ENCODE results near the gene DCAF12L2. TPM values are rescaled to one million over a fixed set of nuclear protein-coding genes. Genes with fewer than 3 reads are reported as not detected.
"Not testable (repeated sequence)": the region's sequence is repeated elsewhere in the genome, so short reads cannot be mapped to it uniquely, and the experiment has no call there.

DCAF12L2 gene
- polyA plus RNA-seq, result not detected

- no peak for DNase-seq
- Mint-ChIP-seq H3K9me3 (no peaks in the 10 kb centered on the region), H3K36me3 (no peaks in the 10 kb centered on the region), H3K4me3 (no peak within 1 kb of the TSS), H3K27ac (no peak within 1 kb of the TSS), H3K27me3 (ENCODE audit: low read depth in 3 of 3) (peaks cover 0 to 2% (median 0%) of the 10 kb centered on the region in 3 donors), H3K4me1 (no peaks in the 10 kb centered on the region)
Observed at GRCh38 chrX:126165721-126166461, at the start of gene DCAF12L2. Gene DCAF12L2, minus strand, starts transcription at chrX:126166289. Its CDS starts 365 bp downstream, at chrX:126165924.

DNA sequence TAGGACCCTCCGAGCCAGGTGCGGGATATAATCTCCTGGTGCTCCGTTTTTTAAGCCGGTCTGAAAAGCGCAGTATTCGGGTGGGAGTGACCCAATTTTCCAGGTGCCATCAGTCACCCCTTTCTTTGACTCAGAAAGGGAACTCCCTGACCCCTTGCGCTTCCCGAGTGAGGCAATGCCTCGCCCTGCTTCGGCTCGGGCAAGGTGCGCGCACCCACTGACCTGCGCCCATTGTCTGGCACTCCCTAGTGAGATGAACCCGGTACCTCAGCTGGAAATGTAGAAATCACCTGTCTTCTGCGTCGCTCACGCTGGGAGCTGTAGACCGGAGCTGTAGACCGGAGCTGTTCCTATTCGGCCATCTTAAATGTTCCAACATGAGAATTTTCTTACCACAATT, 24.8 kb upstream of the DCAF12L2 start:
- H3K4me1 Mint-ChIP-seq; H3K36me3 Mint-ChIP-seq; H3K9me3 Mint-ChIP-seq; H3K4me3 Mint-ChIP-seq; H3K27ac Mint-ChIP-seq; DNase-seq; H3K27me3 Mint-ChIP-seq (ENCODE audit: low read depth in 3 of 3): not testable (repeated sequence)

GRCh38 chrX:126177133-126177840, 11.2 kb upstream of the DCAF12L2 start:
- Mint-ChIP-seq H3K36me3 (no peaks in the 10 kb centered on the region), H3K4me1 (no peaks in the 10 kb centered on the region), H3K4me3 (no peak overlapping the region), H3K27me3 (ENCODE audit: low read depth in 3 of 3) (no peaks in the 10 kb centered on the region), H3K27ac (no peak overlapping the region), H3K9me3 (peaks cover 0 to 5% (median 0%) of the 10 kb centered on the region in 6 donors)
- no peak for DNase-seq

GRCh38 chrX:126170720-126171119, 4.6 kb upstream of the DCAF12L2 start:
- H3K4me3 Mint-ChIP-seq, result no peak overlapping the region
- no peaks in the 10 kb centered on the region for H3K27me3 Mint-ChIP-seq (ENCODE audit: low read depth in 3 of 3)
- H3K36me3 Mint-ChIP-seq, result no peaks in the 10 kb centered on the region
- no peak for DNase-seq
- peaks cover 0 to 1% (median 0%) of the 10 kb centered on the region in 6 donors for H3K9me3 Mint-ChIP-seq
- H3K4me1 Mint-ChIP-seq, result no peaks in the 10 kb centered on the region
- no peak overlapping the region for H3K27ac Mint-ChIP-seq

- H3K9me3 Mint-ChIP-seq, result peaks cover 0 to 1% (median 0%) of the 10 kb centered on the region in 6 donors
Observed at GRCh38 chrX:126167560-126167959, 1.5 kb upstream of the DCAF12L2 start.

DNA sequence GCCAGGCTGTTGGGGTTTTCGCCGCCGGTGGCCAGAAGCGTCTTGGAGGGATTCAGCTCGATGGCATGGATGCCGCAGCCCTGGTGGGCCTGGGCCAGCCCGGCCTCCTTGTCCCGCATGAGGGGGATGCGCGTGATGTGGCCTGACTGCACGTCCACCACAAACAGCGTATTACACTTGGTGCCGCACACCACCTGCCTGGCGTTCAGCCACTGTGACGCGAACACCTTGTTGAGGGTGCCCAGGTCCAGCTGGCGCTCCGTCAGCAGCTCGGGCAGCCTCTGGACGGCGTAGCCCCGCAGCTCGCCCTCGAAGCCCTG, 728 bp downstream of the DCAF12L2 start:
- Mint-ChIP-seq H3K27me3 (ENCODE audit: low read depth in 3 of 3) (peaks cover 0 to 2% (median 0%) of the 10 kb centered on the region in 3 donors), H3K4me3 (no peak overlapping the region), H3K36me3 (no peaks in the 10 kb centered on the region), H3K4me1 (no peaks in the 10 kb centered on the region), H3K27ac (no peak overlapping the region), H3K9me3 (no peaks in the 10 kb centered on the region)
- DNase-seq, result no peak

More at GRCh38 chrX:126167560-126167959, 1.5 kb upstream of the DCAF12L2 start:
- no peaks in the 10 kb centered on the region for H3K4me1 Mint-ChIP-seq
- H3K36me3 Mint-ChIP-seq, result no peaks in the 10 kb centered on the region
- H3K27ac Mint-ChIP-seq, result no peak overlapping the region
- peaks cover 0 to 2% (median 0%) of the 10 kb centered on the region in 3 donors for H3K27me3 Mint-ChIP-seq (ENCODE audit: low read depth in 3 of 3)
- H3K4me3 Mint-ChIP-seq, result no peak overlapping the region
- DNase-seq, result no peak

- no peaks in the 10 kb centered on the region for H3K36me3 Mint-ChIP-seq
- peaks cover 0 to 2% (median 0%) of the 10 kb centered on the region in 3 donors for H3K27me3 Mint-ChIP-seq (ENCODE audit: low read depth in 3 of 3)
- H3K4me3 Mint-ChIP-seq, result no peak overlapping the region
- no peak overlapping the region for H3K27ac Mint-ChIP-seq
- no peaks in the 10 kb centered on the region for H3K9me3 Mint-ChIP-seq
- no peaks in the 10 kb centered on the region for H3K4me1 Mint-ChIP-seq
- DNase-seq, result no peak
Observed at GRCh38 chrX:126164689-126165400, 1.2 kb downstream of the DCAF12L2 start.

GRCh38 chrX:126164226-126164625, 1.9 kb downstream of the DCAF12L2 start:
- no peak overlapping the region for H3K4me3 Mint-ChIP-seq
- peaks cover 0 to 1% (median 0%) of the 10 kb centered on the region in 6 donors for H3K9me3 Mint-ChIP-seq
- H3K36me3 Mint-ChIP-seq, result no peaks in the 10 kb centered on the region
- H3K4me1 Mint-ChIP-seq, result no peaks in the 10 kb centered on the region
- H3K27ac Mint-ChIP-seq, result no peak overlapping the region
- no peak for DNase-seq
- H3K27me3 Mint-ChIP-seq (ENCODE audit: low read depth in 3 of 3), result peaks cover 0 to 2% (median 0%) of the 10 kb centered on the region in 3 donors

DNA sequence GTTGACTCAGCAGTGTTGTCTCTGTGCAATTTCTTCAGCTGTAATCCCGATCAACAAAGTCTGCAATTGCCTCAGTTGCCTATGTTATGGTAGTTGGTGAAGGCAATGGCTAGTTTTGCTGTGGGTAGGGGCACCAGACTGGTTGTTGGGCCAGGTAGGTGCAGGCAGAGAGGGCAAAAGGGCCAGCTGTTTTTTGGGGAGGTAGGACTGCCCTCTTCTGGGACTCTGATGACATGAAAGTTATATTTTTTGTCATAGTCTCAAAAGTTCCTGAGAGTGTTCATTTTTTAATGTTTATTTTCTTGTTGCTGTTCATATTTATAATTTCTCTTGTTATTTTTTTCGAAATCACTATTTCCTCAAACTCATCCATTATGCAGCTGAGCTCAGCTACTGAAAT, 25.1 kb downstream of the DCAF12L2 start:
- H3K27me3 Mint-ChIP-seq (ENCODE audit: low read depth in 3 of 3), result peaks cover 0 to 2% (median 0%) of the 10 kb centered on the region in 3 donors
- no peak overlapping the region for H3K27ac Mint-ChIP-seq
- no peaks in the 10 kb centered on the region for H3K36me3 Mint-ChIP-seq
- peaks cover 0 to 4% (median 0%) of the 10 kb centered on the region in 6 donors for H3K9me3 Mint-ChIP-seq
- DNase-seq, result no peak
- no peak overlapping the region for H3K4me3 Mint-ChIP-seq
- H3K4me1 Mint-ChIP-seq, result no peaks in the 10 kb centered on the region

- H3K27ac Mint-ChIP-seq, result no peak overlapping the region
- no peaks in the 10 kb centered on the region for H3K4me1 Mint-ChIP-seq
Observed at GRCh38 chrX:126137899-126138298, 28.2 kb downstream of the DCAF12L2 start.

DNA sequence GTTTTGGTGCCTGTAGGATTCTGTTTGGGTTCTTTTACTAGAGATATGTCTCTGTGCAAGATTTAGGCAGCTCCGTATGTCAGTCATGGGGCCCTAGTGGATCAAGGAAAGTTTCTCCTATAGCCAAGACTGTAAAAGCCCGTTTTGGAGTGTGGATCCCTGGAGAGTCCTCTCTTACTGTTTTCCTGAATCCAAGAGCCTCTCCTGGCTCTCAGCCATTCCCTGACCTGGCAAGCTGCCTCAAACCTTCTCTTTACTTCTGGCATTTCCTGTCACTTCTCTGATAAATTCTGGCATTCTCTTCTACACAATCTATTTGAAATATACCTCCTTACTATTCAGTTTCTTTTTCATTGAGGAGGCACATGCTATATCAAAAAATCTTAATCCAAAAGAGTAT, 41.4 kb downstream of the DCAF12L2 start:
- no peaks in the 10 kb centered on the region for H3K4me1 Mint-ChIP-seq
- no peak overlapping the region for H3K27ac Mint-ChIP-seq
- no peak overlapping the region for H3K4me3 Mint-ChIP-seq
- H3K9me3 Mint-ChIP-seq, result peaks cover 0 to 8% (median 0%) of the 10 kb centered on the region in 6 donors
- DNase-seq, result no peak
- H3K27me3 Mint-ChIP-seq (ENCODE audit: low read depth in 3 of 3), result peaks cover 0 to 2% (median 0%) of the 10 kb centered on the region in 3 donors
- H3K36me3 Mint-ChIP-seq, result no peaks in the 10 kb centered on the region

More at GRCh38 chrX:126137899-126138298, 28.2 kb downstream of the DCAF12L2 start:
- Mint-ChIP-seq H3K27me3 (ENCODE audit: low read depth in 3 of 3) (no peaks in the 10 kb centered on the region), H3K4me3 (no peak overlapping the region), H3K9me3 (no peaks in the 10 kb centered on the region), H3K36me3 (no peaks in the 10 kb centered on the region)
- no peak for DNase-seq

All from immature natural killer cell (primary cell).